IMR-90 (cell line): ENCODE measurements around the gene PLD5. TPM values are rescaled to one million over a fixed set of nuclear protein-coding genes. Genes with fewer than 3 reads are reported as not detected.

Experiments
- ATAC-seq: fragments of 200-7000 bp; cut with Tn5 transposase; 2 replicates; pipeline ENCODE4 v1.9.1; 2020; ENCODE audit warnings: low read depth, mild to moderate bottlenecking, moderate library complexity
- BruUV-seq: library from RNA; stranded (reverse); fragments of 400-500 nt; replicated peaks from 2 replicates; lab custom pipeline; 2021; lab: Mats Ljungman, UMichigan
- CTCF ChIA-PET: fragments of 300-600 bp; formaldehyde crosslinking; extraction: SDS; loops from one replicate; lab custom pipeline; 2021; ENCODE audit warnings: antibody characterized with exemption; lab: Yijun Ruan, JAX
- POLR2A ChIA-PET: fragments of 300-600 bp; sonication (Branson Sonifier 250); formaldehyde crosslinking; loops from one replicate; lab custom pipeline; 2022; ENCODE audit warnings: antibody characterized with exemption; ENCODE audit not compliant: unreplicated experiment; lab: Charles Lee
- DNase-seq: peaks from one replicate; pipeline ENCODE4 v3.0.0; 2013
- H2AFZ ChIP-seq: replicated peaks from 2 replicates; pipeline ENCODE3; 2013; ENCODE audit warnings: low read length, mild to moderate bottlenecking; ENCODE audit not compliant: poor library complexity
- H2AK5ac ChIP-seq: 2 replicates; pipeline ENCODE4 v1.6.1; 2013; ENCODE audit warnings: low read depth, low read length, inconsistent platforms
- H2AK9ac ChIP-seq: replicated peaks from 2 replicates; pipeline ENCODE3; 2013; ENCODE audit warnings: mild to moderate bottlenecking, low read depth, low read length, moderate library complexity; ENCODE audit not compliant: poor library complexity
- H2BK120ac ChIP-seq: 2 replicates; pipeline ENCODE4 v1.6.1; 2013; ENCODE audit warnings: low read depth, low read length, inconsistent platforms
- H2BK15ac ChIP-seq: 3 replicates; pipeline ENCODE4 v1.6.1; 2013; ENCODE audit warnings: low read depth, low read length, inconsistent platforms
- H2BK20ac ChIP-seq: 2 replicates; pipeline ENCODE4 v1.6.1; 2013; ENCODE audit warnings: low read depth, mild to moderate bottlenecking, inconsistent platforms, low read length, moderate library complexity
- H2BK5ac ChIP-seq: 2 replicates; pipeline ENCODE4 v1.6.1; 2013; ENCODE audit warnings: mild to moderate bottlenecking, low read depth, low read length, inconsistent platforms; ENCODE audit not compliant: poor library complexity, severe bottlenecking
- H3K14ac ChIP-seq: replicated peaks from 2 replicates; pipeline ENCODE4 v1.6.1; 2013; ENCODE audit warnings: low read depth, low read length, inconsistent platforms
- H3K18ac ChIP-seq: 2 replicates; pipeline ENCODE4 v1.6.1; 2013; ENCODE audit warnings: low read depth, low read length, control low read depth
- H3K23ac ChIP-seq: 2 replicates; pipeline ENCODE4 v1.6.1; 2013; ENCODE audit warnings: low read depth, low read length, inconsistent platforms
- H3K27ac ChIP-seq: 2 replicates; pipeline ENCODE4 v1.5.1; 2013; ENCODE audit warnings: mild to moderate bottlenecking, control low read depth, low read length; ENCODE audit not compliant: insufficient read depth
- H3K27me3 ChIP-seq: 2 replicates; pipeline ENCODE4 v1.6.1; 2013; ENCODE audit warnings: low read length; ENCODE audit not compliant: control insufficient read depth, insufficient read depth
- H3K36me3 ChIP-seq: 2 replicates; pipeline ENCODE4 v1.6.1; 2013; ENCODE audit warnings: low read length, mixed read lengths; ENCODE audit not compliant: control insufficient read depth, insufficient read depth
- H3K4ac ChIP-seq: 2 replicates; pipeline ENCODE4 v1.6.1; 2013; ENCODE audit warnings: low read depth, low read length, inconsistent platforms
- H3K4me1 ChIP-seq: 2 replicates; pipeline ENCODE4 v1.6.1; 2013; ENCODE audit warnings: low read length, mixed read lengths; ENCODE audit not compliant: control insufficient read depth, insufficient read depth
- H3K4me2 ChIP-seq: 2 replicates; pipeline ENCODE4 v1.6.1; 2013; ENCODE audit warnings: low read depth, mild to moderate bottlenecking, control low read depth, low read length, moderate library complexity
- H3K4me3 ChIP-seq: 2 replicates; pipeline ENCODE4 v1.5.1; 2013; ENCODE audit warnings: low read depth, mild to moderate bottlenecking, control low read depth, low read length, moderate library complexity; ENCODE audit not compliant: insufficient read depth
- H3K56ac ChIP-seq: 2 replicates; pipeline ENCODE4 v1.6.1; 2013; ENCODE audit warnings: low read length, inconsistent platforms; ENCODE audit not compliant: insufficient read depth; ENCODE audit errors: extremely low read depth
- H3K79me1 ChIP-seq, 2 experiments: 2 replicates each; pipeline ENCODE4 v1.6.1; 2013; ENCODE audit warnings: low read length in 2 of 2, inconsistent platforms in 1 of 2, low read depth in 1 of 2
- H3K9ac ChIP-seq: 2 replicates; pipeline ENCODE4 v1.6.1; 2013; ENCODE audit warnings: low read depth, low read length, control low read depth
- H3K9me1 ChIP-seq: 2 replicates; pipeline ENCODE4 v1.6.1; 2013; ENCODE audit warnings: low read length, inconsistent platforms; ENCODE audit not compliant: insufficient read depth
- H3K9me3 ChIP-seq: 2 replicates; pipeline ENCODE4 v1.6.1; 2013; ENCODE audit warnings: low read length; ENCODE audit not compliant: control insufficient read depth, insufficient read depth
- H4K20me1 ChIP-seq: 2 replicates; pipeline ENCODE4 v1.6.1; 2013; ENCODE audit warnings: low read length, inconsistent platforms; ENCODE audit not compliant: insufficient read depth
- H4K5ac ChIP-seq: 2 replicates; pipeline ENCODE4 v1.6.1; 2013; ENCODE audit warnings: mild to moderate bottlenecking, low read depth, low read length, control low read depth
- H4K8ac ChIP-seq, 2 experiments: 2 replicates each; pipeline ENCODE4 v1.6.1; 2013; ENCODE audit warnings: low read depth in 2 of 2, low read length in 2 of 2, control low read depth in 1 of 2, inconsistent platforms in 1 of 2
- H4K91ac ChIP-seq: 2 replicates; pipeline ENCODE4 v1.6.1; 2013; ENCODE audit warnings: low read depth, low read length, inconsistent platforms; ENCODE audit not compliant: insufficient read depth
- BHLHE40 ChIP-seq: fragments of 150-350 bp; IDR thresholded peaks from 2 replicates; pipeline ENCODE4 v1.6.1; 2016; ENCODE audit warnings: mild to moderate bottlenecking, low read depth, low read length
- CEBPB ChIP-seq: IDR thresholded peaks from 2 replicates; pipeline ENCODE4 v1.6.1; 2012; ENCODE audit warnings: low read depth, low read length, improper control_type of control experiment
- CHD1 ChIP-seq: IDR thresholded peaks from 2 replicates; pipeline ENCODE4 v1.6.1; 2012; ENCODE audit warnings: low read depth, low read length, improper control_type of control experiment
- FOS ChIP-seq: fragments of 150-350 bp; IDR thresholded peaks from 2 replicates; pipeline ENCODE4 v1.6.1; 2016; ENCODE audit warnings: low read depth, low read length
- MAFK ChIP-seq: IDR thresholded peaks from 2 replicates; pipeline ENCODE4 v1.6.1; 2012; ENCODE audit warnings: low read depth, low read length, improper control_type of control experiment
- MAZ ChIP-seq: IDR thresholded peaks from 2 replicates; pipeline ENCODE4 v1.6.1; 2012; ENCODE audit warnings: low read depth, mild to moderate bottlenecking, low read length, improper control_type of control experiment, moderate library complexity, borderline replicate concordance
- MXI1 ChIP-seq: IDR thresholded peaks from 2 replicates; pipeline ENCODE4 v1.6.1; 2012; ENCODE audit warnings: low read depth, mild to moderate bottlenecking, low read length, moderate library complexity, borderline replicate concordance
- NFE2L2 ChIP-seq: fragments of 150-350 bp; IDR thresholded peaks from 2 replicates; pipeline ENCODE4 v1.6.1; 2016; ENCODE audit warnings: low read depth, mild to moderate bottlenecking, low read length
- POLR2A ChIP-seq: IDR thresholded peaks from 2 replicates; pipeline ENCODE4 v1.6.1; 2012; ENCODE audit warnings: mild to moderate bottlenecking, low read depth, low read length
- RAD21 ChIP-seq: IDR thresholded peaks from 2 replicates; pipeline ENCODE4 v1.6.1; 2012; ENCODE audit warnings: low read length, improper control_type of control experiment
- RCOR1 ChIP-seq: IDR thresholded peaks from 2 replicates; pipeline ENCODE4 v1.6.1; 2012; ENCODE audit warnings: mild to moderate bottlenecking, low read length, improper control_type of control experiment; ENCODE audit not compliant: insufficient replicate concordance
- SMC3 ChIP-seq: fragments of 150-350 bp; IDR thresholded peaks from 2 replicates; pipeline ENCODE4 v1.6.1; 2016; ENCODE audit warnings: low read depth, mild to moderate bottlenecking, antibody characterized with exemption, low read length, moderate library complexity
- WGBS, 2 experiments: methylation state at CpG; one replicate each; pipeline versions ENCODE4 v1.1.5 to v1.1.7; 2013; ENCODE audit warnings: missing lambda C conversion rate in 2 of 2; ENCODE audit not compliant: insufficient read length in 1 of 2; ENCODE audit errors: extremely low coverage in 2 of 2; 5-methylcytosine and 5-hydroxymethylcytosine counted together
- dilution Hi-C: fragments of 300-500 bp; cut with HindIII; formaldehyde crosslinking; loops from one replicate; pipeline ENCODE4 v1.14.3; 2018; ENCODE audit warnings: low sequenced_read_pairs; ENCODE audit not compliant: unreplicated experiment
- in situ Hi-C: fragments of 300-500 bp; cut with MboI; formaldehyde crosslinking; loops from 3 replicates; pipeline ENCODE4 v1.14.3; 2019; ENCODE audit warnings: low sequenced_read_pairs, inconsistent platforms, mixed read lengths
- intact Hi-C: fragments of 100-400 bp; cut with micrococcal nuclease; formaldehyde crosslinking; loops from 2 replicates; pipeline ENCODE4 v1.10.0; 2022
- polyA plus RNA-seq, 3 experiments: library from polyadenylated mRNA; depleted of rRNA; stranded (reverse); fragments of >200 nt; gene quantifications; 2 replicates each; pipeline ENCODE4 v1.2.3, GENCODE V29; 2012; ENCODE audit warnings: low replicate concordance in 1 of 3
- total RNA-seq: library from RNA; depleted of rRNA; stranded (reverse); fragments of >200 nt; gene quantifications from 2 replicates; pipeline ENCODE4 v1.2.3, GENCODE V29; 2012
- TF ChIP-seq, protein P1 (sequence below): fragments of 150-350 bp; IDR thresholded peaks from 2 replicates; pipeline ENCODE4 v1.6.1; 2016; ENCODE audit warnings: low read depth, mild to moderate bottlenecking, low read length, moderate library complexity, borderline replicate concordance
- TF ChIP-seq, protein P2 (sequence below): conservative IDR thresholded peaks from 2 replicates; pipeline ENCODE4 v1.5.1; 2012; ENCODE audit warnings: mild to moderate bottlenecking, low read depth, low read length, improper control_type of control experiment
- TF ChIP-seq, protein P3 (sequence below): fragments of 150-350 bp; IDR thresholded peaks from 2 replicates; pipeline ENCODE4 v1.6.1; 2017; ENCODE audit warnings: mild to moderate bottlenecking, antibody characterized with exemption, low read length, low read depth

PLD5 gene
- total and polyA plus RNA-seq, 2 of the 4 experiments (the other 2 are of a cell fraction): not detected

DNA sequence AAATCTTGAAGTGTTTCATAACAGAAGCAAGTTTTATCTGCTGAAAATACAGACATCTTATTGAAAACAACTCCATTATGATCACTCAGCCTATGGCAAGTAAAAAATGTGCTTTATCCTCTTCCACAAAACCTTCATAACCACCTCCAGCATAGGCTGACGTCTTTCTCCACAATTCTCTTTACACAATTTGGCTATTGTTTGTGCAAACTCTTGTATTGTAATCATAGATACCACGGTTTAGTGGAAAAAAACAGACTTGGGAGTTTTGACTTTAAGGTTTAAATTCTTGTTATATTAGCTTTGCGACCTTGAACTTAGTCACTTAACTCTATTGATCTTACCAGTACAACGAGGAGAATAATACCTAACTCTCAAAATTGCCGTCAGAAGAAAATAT lies 126.1 kb downstream of the PLD5 start:
- Histone ChIP-seq H3K9me3 (peaks cover 20% of the 10 kb centered on the region), H3K9ac (no peak overlapping the region), H4K8ac (no peak overlapping the region), H4K5ac (no peak overlapping the region), H3K18ac (no peak overlapping the region), H2BK15ac (no peak overlapping the region), H3K36me3 (no peaks in the 10 kb centered on the region), H2AK9ac (no peak overlapping the region), H4K20me1 (no peaks in the 10 kb centered on the region), H2AFZ (no peak overlapping the region), H3K23ac (no peak overlapping the region), H2BK120ac (no peak overlapping the region), H3K14ac (no peak overlapping the region), H3K4me2 (no peak overlapping the region), H2BK20ac (no peak overlapping the region), H3K27ac (no peak overlapping the region), H3K4me1 (no peaks in the 10 kb centered on the region), H3K4ac (no peak overlapping the region), H3K56ac (no peak overlapping the region), H2AK5ac (no peak overlapping the region), H4K91ac (no peak overlapping the region), H3K9me1 (no peaks in the 10 kb centered on the region), H3K27me3 (no peaks in the 10 kb centered on the region), H3K79me1 (no peaks in the 10 kb centered on the region), H2BK5ac (no peak overlapping the region), H3K4me3 (no peak overlapping the region)
- POLR2A ChIA-PET: no interaction called here
- dilution Hi-C loops: no loop called here
- CTCF ChIA-PET: no interaction called here
- in situ Hi-C loops: no loop called here
- ATAC-seq (no peak), DNase-seq (no peak)
- no TSS peak for BruUV-seq
- intact Hi-C loops: no loop called here
- TF ChIP-seq MAZ: no peak
- TF ChIP-seq RAD21: no peak
- TF ChIP-seq, protein P1, sequence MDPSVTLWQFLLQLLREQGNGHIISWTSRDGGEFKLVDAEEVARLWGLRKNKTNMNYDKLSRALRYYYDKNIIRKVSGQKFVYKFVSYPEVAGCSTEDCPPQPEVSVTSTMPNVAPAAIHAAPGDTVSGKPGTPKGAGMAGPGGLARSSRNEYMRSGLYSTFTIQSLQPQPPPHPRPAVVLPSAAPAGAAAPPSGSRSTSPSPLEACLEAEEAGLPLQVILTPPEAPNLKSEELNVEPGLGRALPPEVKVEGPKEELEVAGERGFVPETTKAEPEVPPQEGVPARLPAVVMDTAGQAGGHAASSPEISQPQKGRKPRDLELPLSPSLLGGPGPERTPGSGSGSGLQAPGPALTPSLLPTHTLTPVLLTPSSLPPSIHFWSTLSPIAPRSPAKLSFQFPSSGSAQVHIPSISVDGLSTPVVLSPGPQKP: no peak
- TF ChIP-seq MAFK: no peak
- TF ChIP-seq CEBPB: no peak
- no peak for TF ChIP-seq SMC3
- TF ChIP-seq, protein P2, sequence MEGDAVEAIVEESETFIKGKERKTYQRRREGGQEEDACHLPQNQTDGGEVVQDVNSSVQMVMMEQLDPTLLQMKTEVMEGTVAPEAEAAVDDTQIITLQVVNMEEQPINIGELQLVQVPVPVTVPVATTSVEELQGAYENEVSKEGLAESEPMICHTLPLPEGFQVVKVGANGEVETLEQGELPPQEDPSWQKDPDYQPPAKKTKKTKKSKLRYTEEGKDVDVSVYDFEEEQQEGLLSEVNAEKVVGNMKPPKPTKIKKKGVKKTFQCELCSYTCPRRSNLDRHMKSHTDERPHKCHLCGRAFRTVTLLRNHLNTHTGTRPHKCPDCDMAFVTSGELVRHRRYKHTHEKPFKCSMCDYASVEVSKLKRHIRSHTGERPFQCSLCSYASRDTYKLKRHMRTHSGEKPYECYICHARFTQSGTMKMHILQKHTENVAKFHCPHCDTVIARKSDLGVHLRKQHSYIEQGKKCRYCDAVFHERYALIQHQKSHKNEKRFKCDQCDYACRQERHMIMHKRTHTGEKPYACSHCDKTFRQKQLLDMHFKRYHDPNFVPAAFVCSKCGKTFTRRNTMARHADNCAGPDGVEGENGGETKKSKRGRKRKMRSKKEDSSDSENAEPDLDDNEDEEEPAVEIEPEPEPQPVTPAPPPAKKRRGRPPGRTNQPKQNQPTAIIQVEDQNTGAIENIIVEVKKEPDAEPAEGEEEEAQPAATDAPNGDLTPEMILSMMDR: no peak
- no peak for TF ChIP-seq CHD1
- TF ChIP-seq POLR2A: no peak
- TF ChIP-seq, protein P3, sequence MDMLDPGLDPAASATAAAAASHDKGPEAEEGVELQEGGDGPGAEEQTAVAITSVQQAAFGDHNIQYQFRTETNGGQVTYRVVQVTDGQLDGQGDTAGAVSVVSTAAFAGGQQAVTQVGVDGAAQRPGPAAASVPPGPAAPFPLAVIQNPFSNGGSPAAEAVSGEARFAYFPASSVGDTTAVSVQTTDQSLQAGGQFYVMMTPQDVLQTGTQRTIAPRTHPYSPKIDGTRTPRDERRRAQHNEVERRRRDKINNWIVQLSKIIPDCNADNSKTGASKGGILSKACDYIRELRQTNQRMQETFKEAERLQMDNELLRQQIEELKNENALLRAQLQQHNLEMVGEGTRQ: no peak
- no peak for TF ChIP-seq NFE2L2
- TF ChIP-seq MXI1: no peak
- no peak for TF ChIP-seq RCOR1
- no peak for TF ChIP-seq BHLHE40
- TF ChIP-seq FOS: no peak
- WGBS, 2 experiments: no CpG with 5 or more reads among the region's 5 CpGs
